ENCODE measurements around the gene UBE2B.

- no peak for TF ChIP-seq CTCF (IDR thresholded peaks at IDR 0.05; ENCODE audit: insufficient read depth, low read length, poor library complexity, severe bottlenecking)
- no peak for TF ChIP-seq EZH2phosphoT487 (conservative IDR thresholded peaks at IDR 0.05; ENCODE audit: low read length)
Observed at GRCh38 chr5:134327327-134327726, 44.0 kb upstream of the UBE2B start.
